ENCODE measurements around the gene VPS4B. TPM values are rescaled to one million over a fixed set of nuclear protein-coding genes. Genes with fewer than 3 reads are reported as not detected.

Gene VPS4B
- total and polyA plus RNA-seq, 3 donors from 2014 or later, result 25.6 to 36.0 (median 30.9) TPM

GRCh38 chr18:63344918-63345317 is 77.4 kb downstream of the VPS4B start:
- H3K4me3 ChIP-seq, result no peak overlapping the region
- no peak for DNase-seq
- H3K9me3 ChIP-seq, result no peaks in the 10 kb centered on the region
- H3K36me3 ChIP-seq (ENCODE audit: low read depth, missing control alignments), result no peaks in the 10 kb centered on the region
- TF ChIP-seq, protein P1, sequence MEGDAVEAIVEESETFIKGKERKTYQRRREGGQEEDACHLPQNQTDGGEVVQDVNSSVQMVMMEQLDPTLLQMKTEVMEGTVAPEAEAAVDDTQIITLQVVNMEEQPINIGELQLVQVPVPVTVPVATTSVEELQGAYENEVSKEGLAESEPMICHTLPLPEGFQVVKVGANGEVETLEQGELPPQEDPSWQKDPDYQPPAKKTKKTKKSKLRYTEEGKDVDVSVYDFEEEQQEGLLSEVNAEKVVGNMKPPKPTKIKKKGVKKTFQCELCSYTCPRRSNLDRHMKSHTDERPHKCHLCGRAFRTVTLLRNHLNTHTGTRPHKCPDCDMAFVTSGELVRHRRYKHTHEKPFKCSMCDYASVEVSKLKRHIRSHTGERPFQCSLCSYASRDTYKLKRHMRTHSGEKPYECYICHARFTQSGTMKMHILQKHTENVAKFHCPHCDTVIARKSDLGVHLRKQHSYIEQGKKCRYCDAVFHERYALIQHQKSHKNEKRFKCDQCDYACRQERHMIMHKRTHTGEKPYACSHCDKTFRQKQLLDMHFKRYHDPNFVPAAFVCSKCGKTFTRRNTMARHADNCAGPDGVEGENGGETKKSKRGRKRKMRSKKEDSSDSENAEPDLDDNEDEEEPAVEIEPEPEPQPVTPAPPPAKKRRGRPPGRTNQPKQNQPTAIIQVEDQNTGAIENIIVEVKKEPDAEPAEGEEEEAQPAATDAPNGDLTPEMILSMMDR (IDR thresholded peaks at IDR 0.05), result no peak
- no peak for TF ChIP-seq POLR2A (IDR thresholded peaks at IDR 0.05)
- H3K27ac ChIP-seq, result no peak overlapping the region
- peaks cover 13% of the 10 kb centered on the region for H3K4me1 ChIP-seq
- H3K27me3 ChIP-seq, result no peaks in the 10 kb centered on the region
- 71 to 77% methylated on average over 2 of the region's 2 CpGs for WGBS, 2 donors
- intact Hi-C loops (cut with DNase I; ENCODE audit: low total_unique reads), result no loop called here

DNA sequence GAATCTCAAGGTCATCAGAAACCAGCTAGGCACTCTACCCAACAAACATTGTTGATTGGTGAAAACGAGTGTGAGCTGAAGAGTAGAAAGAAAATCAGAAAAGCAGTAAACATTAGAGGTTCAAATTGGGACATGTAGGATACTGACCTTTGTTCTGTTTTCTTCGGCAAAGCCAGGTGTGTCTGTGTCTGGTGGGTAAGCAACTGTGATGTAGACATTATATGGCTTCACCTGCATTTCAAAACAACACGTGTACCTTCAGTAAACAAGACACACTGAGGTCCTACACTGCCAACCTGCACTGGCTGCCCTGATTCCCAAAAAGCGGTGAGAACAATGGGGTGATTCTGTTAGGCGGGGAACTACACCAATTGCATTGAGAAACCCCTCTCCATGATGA is 78.0 kb downstream of the VPS4B start:
- H3K27me3 ChIP-seq, result no peaks in the 10 kb centered on the region
- DNase-seq, result no peak
- 83 to 84% methylated on average over 5 of the region's 5 CpGs for WGBS, 2 donors
- peaks cover 13% of the 10 kb centered on the region for H3K4me1 ChIP-seq
- no peak overlapping the region for H3K4me3 ChIP-seq
- no peak for TF ChIP-seq POLR2A (IDR thresholded peaks at IDR 0.05)
- TF ChIP-seq, protein P1 (IDR thresholded peaks at IDR 0.05), result no peak
- intact Hi-C loops (cut with DNase I; ENCODE audit: low total_unique reads), result no loop called here
- H3K27ac ChIP-seq, result no peak overlapping the region
- H3K36me3 ChIP-seq (ENCODE audit: low read depth, missing control alignments), result no peaks in the 10 kb centered on the region
- no peaks in the 10 kb centered on the region for H3K9me3 ChIP-seq

GRCh38 chr18:63342206-63342605 is 80.1 kb downstream of the VPS4B start:
- WGBS, 2 donors, result 55 to 58% methylated on average over 5 of the region's 5 CpGs
- no peak overlapping the region for H3K27ac ChIP-seq
- intact Hi-C loops (cut with DNase I; ENCODE audit: low total_unique reads), result no loop called here
- no peak overlapping the region for H3K4me3 ChIP-seq
- H3K9me3 ChIP-seq, result no peaks in the 10 kb centered on the region
- no peaks in the 10 kb centered on the region for H3K36me3 ChIP-seq (ENCODE audit: low read depth, missing control alignments)
- peaks cover 13% of the 10 kb centered on the region for H3K4me1 ChIP-seq
- H3K27me3 ChIP-seq, result no peaks in the 10 kb centered on the region
- DNase-seq, result peak; percentile 61
- TF ChIP-seq, protein P1 (IDR thresholded peaks at IDR 0.05), result peak in 1 of 3 experiments; percentile 17
- no peak for TF ChIP-seq POLR2A (IDR thresholded peaks at IDR 0.05)

DNA sequence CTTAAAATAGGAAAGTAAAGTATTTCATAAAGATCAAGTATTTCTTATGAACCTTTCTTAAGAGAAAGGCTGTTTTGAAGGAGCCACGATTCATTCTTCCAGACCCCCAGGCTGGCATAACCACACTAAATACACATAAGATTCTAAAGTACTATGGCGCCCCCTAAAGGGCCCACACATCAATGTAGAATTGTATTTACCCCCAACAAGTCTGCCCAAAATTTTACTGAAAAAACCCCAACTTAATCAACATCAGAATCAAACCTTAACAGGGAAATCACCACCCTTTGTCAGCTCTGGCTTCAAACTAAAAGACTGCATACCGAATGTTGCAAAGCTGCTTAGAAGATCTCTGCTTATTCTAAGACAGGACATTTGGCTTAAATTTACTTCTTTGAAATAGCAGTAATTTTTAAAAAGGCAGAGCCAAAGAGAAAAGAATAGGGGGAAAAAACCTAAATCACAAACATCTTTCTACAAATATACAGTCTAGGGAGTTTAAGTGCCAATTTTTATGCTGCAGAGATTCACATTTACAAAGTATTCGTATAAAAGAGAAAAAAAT is 82.3 kb downstream of the VPS4B start:
- 39 to 44% methylated on average over 4 of the region's 4 CpGs for WGBS, 2 donors
- intact Hi-C loops (cut with DNase I; ENCODE audit: low total_unique reads), result no loop called here

More for the DNA sequence above, 82.3 kb downstream of the VPS4B start:
- Histone ChIP-seq H3K36me3 (ENCODE audit: low read depth, missing control alignments) (no peaks in the 10 kb centered on the region), H3K4me1 (no peaks in the 10 kb centered on the region), H3K27ac (no peak overlapping the region), H3K9me3 (no peaks in the 10 kb centered on the region), H3K27me3 (no peaks in the 10 kb centered on the region), H3K4me3 (no peak overlapping the region)
- peak; percentile 52 for DNase-seq
- TF ChIP-seq, protein P1 (IDR thresholded peaks at IDR 0.05), result peak in 1 of 3 experiments; percentile 49
- TF ChIP-seq POLR2A (IDR thresholded peaks at IDR 0.05), result no peak

Other genes with a start within 250 kb of the VPS4B start
- gene BCL2, start 102.7 kb downstream of the VPS4B start, total RNA-seq, result 10 to 100 TPM; 16.0 to 20.8 TPM
- gene BCL2, start 102.7 kb downstream of the VPS4B start, polyA plus RNA-seq (ENCODE audit: insufficient read depth, low read depth, low replicate concordance), result 6.3 TPM
- 10 to 100 TPM; 41.7 to 64.1 TPM for gene KDSR, start 55.3 kb downstream of the VPS4B start, total RNA-seq
- gene KDSR, start 55.3 kb downstream of the VPS4B start, polyA plus RNA-seq (ENCODE audit: insufficient read depth, low read depth, low replicate concordance), result 30.2 TPM
- gene SERPINB5, start 54.5 kb upstream of the VPS4B start, total RNA-seq, result 1 to 10 TPM; 1.7 to 8.1 TPM
- 15.6 TPM for gene SERPINB5, start 54.5 kb upstream of the VPS4B start, polyA plus RNA-seq (ENCODE audit: insufficient read depth, low read depth, low replicate concordance)
- gene SERPINB12, start 119.9 kb upstream of the VPS4B start, total RNA-seq, result under 1 TPM; 0.56 to 0.94 TPM
- gene SERPINB12, start 119.9 kb upstream of the VPS4B start, polyA plus RNA-seq (ENCODE audit: insufficient read depth, low read depth, low replicate concordance), result 1.1 TPM
- not detected for gene SERPINB13, start 164.9 kb upstream of the VPS4B start, total RNA-seq
- gene SERPINB13, start 164.9 kb upstream of the VPS4B start, polyA plus RNA-seq (ENCODE audit: insufficient read depth, low read depth, low replicate concordance), result not detected
- under 1 TPM in 1 of 2 donors, not detected in 1; 0.24 TPM for gene SERPINB4, start 221.8 kb upstream of the VPS4B start, total RNA-seq
- gene SERPINB4, start 221.8 kb upstream of the VPS4B start, polyA plus RNA-seq (ENCODE audit: insufficient read depth, low read depth, low replicate concordance), result 0.90 TPM
- 1 to 10 TPM in 1 of 2 donors, under 1 TPM in 1; 0.74 to 1.1 TPM for gene SERPINB3, start 239.4 kb upstream of the VPS4B start, total RNA-seq
- gene SERPINB3, start 239.4 kb upstream of the VPS4B start, polyA plus RNA-seq (ENCODE audit: insufficient read depth, low read depth, low replicate concordance), result 2.4 TPM

Measured in testis (tissue), 3 donors.